ENCODE measurements around the gene ADAMTSL3. TPM values are rescaled to one million over a fixed set of nuclear protein-coding genes. Genes with fewer than 3 reads are reported as not detected.
A peak's percentile ranks its signal among the peaks of the same experiment; 100 is the strongest.

The ADAMTSL3 gene
- total RNA-seq, 1 donor from 2014 or later = 0.41 TPM

- no peaks in the 10 kb centered on the region for H3K4me1 Mint-ChIP-seq
- Histone ChIP-seq H3F3A (ENCODE audit: low read depth) (no peaks in the 10 kb centered on the region), H3K9me3 (ENCODE audit: low read depth) (no peaks in the 10 kb centered on the region), H3K27ac (no peak overlapping the region), H4K20me1 (ENCODE audit: low read depth) (no peaks in the 10 kb centered on the region), H3K9ac (no peak overlapping the region), H3K79me2 (ENCODE audit: low read depth) (no peaks in the 10 kb centered on the region), H3K27me3 (no peaks in the 10 kb centered on the region), H3K36me3 (no peaks in the 10 kb centered on the region), H2AFZ (replicated peaks) (no peak overlapping the region), H3K4me2 (no peak overlapping the region), H3K4me1 (no peaks in the 10 kb centered on the region), H3K4me3 (no peak overlapping the region)
- H3K9me3 Mint-ChIP-seq = no peaks in the 10 kb centered on the region
- peaks cover 5% of the 10 kb centered on the region for H3K27me3 Mint-ChIP-seq (ENCODE audit: insufficient read depth, low read depth)
- no peaks in the 10 kb centered on the region for H3K36me3 Mint-ChIP-seq
- H3K27ac Mint-ChIP-seq = no peak overlapping the region
- no peak for DNase-seq (ENCODE audit: low spot score)
- no peak overlapping the region for H3K4me3 Mint-ChIP-seq
- TF ChIP-seq EZH2 (IDR thresholded peaks at IDR 0.05) (no peak), CTCF (IDR thresholded peaks at IDR 0.05) (no peak), EZH2phosphoT487 (IDR thresholded peaks at IDR 0.05) (no peak)
Measured at GRCh38 chr15:83745771-83746170, 91.8 kb downstream of the ADAMTSL3 start.

- Mint-ChIP-seq H3K36me3 (no peaks in the 10 kb centered on the region), H3K27ac (no peak overlapping the region), H3K4me3 (no peak overlapping the region), H3K9me3 (no peaks in the 10 kb centered on the region), H3K4me1 (no peaks in the 10 kb centered on the region), H3K27me3 (ENCODE audit: insufficient read depth, low read depth) (peaks cover 5% of the 10 kb centered on the region)
- no peaks in the 10 kb centered on the region for H3K4me1 ChIP-seq
- no peaks in the 10 kb centered on the region for H3K79me2 ChIP-seq (ENCODE audit: low read depth)
- H3K9ac ChIP-seq = no peak overlapping the region
- no peaks in the 10 kb centered on the region for H3K27me3 ChIP-seq
- H3F3A ChIP-seq (ENCODE audit: low read depth) = no peaks in the 10 kb centered on the region
- H3K27ac ChIP-seq = no peak overlapping the region
- no peaks in the 10 kb centered on the region for H3K36me3 ChIP-seq
- H4K20me1 ChIP-seq (ENCODE audit: low read depth) = no peaks in the 10 kb centered on the region
- TF ChIP-seq CTCF (IDR thresholded peaks at IDR 0.05) (no peak), EZH2phosphoT487 (IDR thresholded peaks at IDR 0.05) (no peak), EZH2 (IDR thresholded peaks at IDR 0.05) (no peak)
- no peak for DNase-seq (ENCODE audit: low spot score)
- no peak overlapping the region for H2AFZ ChIP-seq (replicated peaks)
- H3K4me2 ChIP-seq = no peak overlapping the region
- H3K4me3 ChIP-seq = no peak overlapping the region
- H3K9me3 ChIP-seq (ENCODE audit: low read depth) = no peaks in the 10 kb centered on the region
Measured at GRCh38 chr15:83746231-83746630, 92.3 kb downstream of the ADAMTSL3 start.

DNA sequence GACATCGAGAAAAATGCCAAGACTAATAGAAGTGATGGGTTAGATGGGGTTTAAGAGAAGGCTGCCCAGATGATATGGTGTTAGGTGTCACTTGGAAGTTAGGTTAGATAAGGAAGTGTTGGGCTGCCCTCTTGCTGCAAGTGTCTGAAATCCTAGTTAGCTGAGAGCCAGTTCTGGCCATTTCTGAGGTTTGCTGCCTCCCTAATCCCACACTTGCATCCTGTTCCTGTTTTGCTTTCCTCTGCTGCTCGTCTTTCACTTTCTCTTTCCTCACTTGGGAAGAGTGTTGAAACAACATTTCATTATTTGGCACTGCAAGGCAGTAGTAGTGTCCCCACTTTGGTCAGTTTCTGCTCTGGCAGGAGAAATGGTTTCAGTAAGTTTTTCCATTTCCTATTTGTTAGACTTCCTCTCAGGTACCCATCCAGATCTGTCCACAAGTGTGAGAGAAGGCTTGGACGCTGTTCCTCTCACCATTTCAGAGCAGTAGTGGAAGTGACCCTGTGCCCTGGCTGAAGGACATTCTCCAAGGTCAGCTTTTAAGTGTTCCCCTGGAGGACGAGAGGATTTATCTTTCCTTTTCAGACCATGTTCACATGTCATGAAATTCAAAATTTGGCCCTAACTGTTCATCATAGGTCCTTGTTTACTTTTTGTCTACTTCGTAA lies 93.3 kb downstream of the ADAMTSL3 start:
- no peak overlapping the region for H2AFZ ChIP-seq (replicated peaks)
- no peak overlapping the region for H3K4me2 ChIP-seq
- no peaks in the 10 kb centered on the region for H3K4me1 ChIP-seq
- no peaks in the 10 kb centered on the region for H3K36me3 ChIP-seq
- TF ChIP-seq EZH2 (IDR thresholded peaks at IDR 0.05) = no peak
- TF ChIP-seq EZH2phosphoT487 (IDR thresholded peaks at IDR 0.05) = no peak
- peak; percentile 31 for TF ChIP-seq CTCF (IDR thresholded peaks at IDR 0.05)
- no peak overlapping the region for H3K4me3 Mint-ChIP-seq
- no peak overlapping the region for H3K4me3 ChIP-seq
- DNase-seq (ENCODE audit: low spot score) = peak; percentile 36
- H3K79me2 ChIP-seq (ENCODE audit: low read depth) = no peaks in the 10 kb centered on the region
- no peaks in the 10 kb centered on the region for H3K27me3 ChIP-seq
- no peaks in the 10 kb centered on the region for H3K4me1 Mint-ChIP-seq
- no peaks in the 10 kb centered on the region for H3K9me3 ChIP-seq (ENCODE audit: low read depth)
- H3F3A ChIP-seq (ENCODE audit: low read depth) = no peaks in the 10 kb centered on the region
- H3K27me3 Mint-ChIP-seq (ENCODE audit: insufficient read depth, low read depth) = peaks cover 5% of the 10 kb centered on the region
- no peak overlapping the region for H3K27ac Mint-ChIP-seq
- H3K36me3 Mint-ChIP-seq = no peaks in the 10 kb centered on the region
- H3K9me3 Mint-ChIP-seq = no peaks in the 10 kb centered on the region
- no peak overlapping the region for H3K27ac ChIP-seq
- no peak overlapping the region for H3K9ac ChIP-seq
- H4K20me1 ChIP-seq (ENCODE audit: low read depth) = no peaks in the 10 kb centered on the region
